KBM-7 (cell line): ENCODE data around the gene BLM.
"Not testable (repeated sequence)": the region's sequence is repeated elsewhere in the genome, so short reads cannot be mapped to it uniquely, and the experiment has no call there.

Experiments used
- DNase-seq: peaks from one replicate; pipeline ENCODE4 v3.0.0-alpha.2; 2015
- in situ Hi-C: fragments of 300-500 bp; cut with MboI; formaldehyde crosslinking; loops from 2 replicates; pipeline ENCODE4 v1.14.3; 2020; ENCODE audit warnings: low sequenced_read_pairs, low pct_unique_long_range_greater_than_20kb, mixed read lengths

The BLM gene

DNA sequence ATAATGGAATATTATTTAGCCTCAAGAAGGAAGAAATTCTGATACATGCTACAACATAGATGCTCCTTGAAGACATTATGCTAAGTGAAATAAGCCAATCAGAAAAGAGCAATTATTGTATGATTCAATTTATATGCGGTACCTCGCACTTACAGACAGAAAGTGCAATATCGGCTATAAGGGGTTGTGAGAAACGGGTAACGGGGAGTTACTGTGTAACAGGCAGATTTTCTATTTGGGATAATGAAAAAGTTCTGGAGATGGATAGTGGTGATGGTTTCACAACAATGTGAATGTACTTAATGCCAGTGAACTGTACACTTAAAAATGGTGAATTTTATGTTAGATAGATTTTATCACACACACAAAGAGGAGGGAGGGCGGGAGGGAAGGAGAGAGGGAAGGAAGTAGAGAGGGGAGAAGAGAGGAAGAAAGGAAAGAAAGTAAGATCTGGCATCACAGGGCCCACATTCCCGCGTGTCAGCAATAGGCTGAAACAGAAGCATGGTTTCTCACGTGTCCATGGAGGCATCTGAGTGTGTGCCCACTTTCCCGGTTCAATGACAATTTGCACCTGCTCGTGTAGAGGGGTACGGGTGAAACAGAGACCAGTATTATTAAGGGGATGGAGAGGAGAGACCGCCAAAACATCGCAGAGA, 700 bp upstream of the BLM start:
- DNase-seq = no peak
- in situ Hi-C loops = no loop called here

DNA sequence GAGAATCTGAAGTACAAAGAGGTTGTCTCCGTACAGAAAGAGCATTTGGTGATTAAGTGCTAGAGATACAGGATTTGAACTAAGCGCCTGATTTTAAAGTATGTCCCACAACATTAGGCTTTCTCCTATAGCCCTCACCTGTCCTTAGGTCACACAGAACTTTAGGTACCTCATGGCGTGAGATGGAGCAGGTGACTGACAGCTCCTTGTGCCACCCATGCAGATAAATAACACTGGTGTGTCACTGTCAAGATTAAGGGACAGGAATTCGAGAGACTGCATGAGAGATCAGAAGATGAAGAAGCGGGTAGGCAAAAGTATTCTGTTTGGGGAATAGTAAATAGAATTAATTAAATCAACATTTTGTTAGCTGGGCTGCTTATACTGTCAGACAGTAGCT, 1.1 kb downstream of the BLM start:
- no peak for DNase-seq
- in situ Hi-C loops = no loop called here

DNA sequence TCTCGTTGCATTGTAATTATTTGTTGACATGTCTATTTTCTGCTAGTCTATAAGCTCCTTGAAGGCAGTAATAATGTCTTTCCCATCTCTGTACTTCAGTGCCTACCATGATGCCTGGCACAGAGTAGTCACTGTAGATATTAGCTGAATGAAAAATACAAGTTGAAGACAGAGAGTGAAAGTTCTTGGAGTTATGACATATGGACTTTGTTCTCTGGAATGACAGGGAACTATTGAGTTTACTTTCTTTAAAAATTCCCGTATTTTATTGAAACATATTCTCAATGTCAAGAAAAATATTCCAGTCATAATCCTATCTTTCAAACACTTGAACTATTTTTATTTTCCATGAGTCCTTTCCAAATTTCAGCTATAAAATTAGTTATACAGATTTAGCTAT, 3.0 kb downstream of the BLM start:
- no peak for DNase-seq
- in situ Hi-C loops = no loop called here

- peak; percentile 79 for DNase-seq
- in situ Hi-C loops = no loop called here
Observed at GRCh38 chr15:90729261-90729660, 12.1 kb downstream of the BLM start.

GRCh38 chr15:90730290-90730689, 13.1 kb downstream of the BLM start:
- DNase-seq = no peak
- in situ Hi-C loops = no loop called here

DNA sequence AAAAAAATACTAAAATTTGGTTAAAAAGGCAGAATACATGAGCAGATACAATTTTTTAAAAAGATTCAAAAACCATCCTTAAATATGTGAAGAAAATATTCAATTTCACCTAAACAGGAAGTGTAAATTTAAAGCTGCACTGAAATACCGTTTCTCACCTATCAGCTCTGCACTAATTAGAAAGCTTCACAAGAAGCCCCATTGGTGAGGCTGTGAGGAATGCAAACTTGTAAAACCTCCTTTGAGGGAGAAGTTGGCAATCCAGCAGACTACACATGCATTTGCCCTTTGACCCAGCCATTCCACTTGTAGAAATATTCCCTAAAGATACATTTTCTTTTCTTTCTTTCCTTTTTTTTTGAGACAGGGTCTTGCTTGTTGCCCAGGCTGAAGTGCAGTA, 18.8 kb downstream of the BLM start:
- DNase-seq = no peak
- in situ Hi-C loops = no loop called here

DNA sequence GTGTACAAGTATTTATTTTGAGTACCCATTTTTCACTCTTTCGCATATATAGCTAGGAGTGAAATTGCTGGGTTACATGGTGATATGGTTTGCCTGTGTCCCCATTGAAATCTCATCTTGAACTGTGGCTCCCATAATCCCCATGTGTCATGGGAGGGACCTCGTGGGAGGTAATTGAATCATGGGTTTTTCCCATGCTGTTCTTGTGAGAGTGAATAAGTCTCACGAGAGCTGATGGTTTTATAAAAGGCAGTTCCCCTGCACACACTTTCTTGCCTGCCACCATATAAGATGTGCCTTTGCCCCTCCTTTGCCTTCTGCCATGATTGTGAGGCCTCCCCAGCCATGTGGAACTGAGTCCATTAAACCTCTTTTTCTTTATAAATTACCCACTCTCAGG, 23.4 kb downstream of the BLM start:
- in situ Hi-C loops, DNase-seq: not testable (repeated sequence)

- no peak for DNase-seq
- in situ Hi-C loops = no loop called here
Observed at GRCh38 chr15:90742087-90742486, 24.9 kb downstream of the BLM start.

- in situ Hi-C loops = no loop called here
- no peak for DNase-seq
Observed at GRCh38 chr15:90743407-90743806, 26.3 kb downstream of the BLM start.

DNA sequence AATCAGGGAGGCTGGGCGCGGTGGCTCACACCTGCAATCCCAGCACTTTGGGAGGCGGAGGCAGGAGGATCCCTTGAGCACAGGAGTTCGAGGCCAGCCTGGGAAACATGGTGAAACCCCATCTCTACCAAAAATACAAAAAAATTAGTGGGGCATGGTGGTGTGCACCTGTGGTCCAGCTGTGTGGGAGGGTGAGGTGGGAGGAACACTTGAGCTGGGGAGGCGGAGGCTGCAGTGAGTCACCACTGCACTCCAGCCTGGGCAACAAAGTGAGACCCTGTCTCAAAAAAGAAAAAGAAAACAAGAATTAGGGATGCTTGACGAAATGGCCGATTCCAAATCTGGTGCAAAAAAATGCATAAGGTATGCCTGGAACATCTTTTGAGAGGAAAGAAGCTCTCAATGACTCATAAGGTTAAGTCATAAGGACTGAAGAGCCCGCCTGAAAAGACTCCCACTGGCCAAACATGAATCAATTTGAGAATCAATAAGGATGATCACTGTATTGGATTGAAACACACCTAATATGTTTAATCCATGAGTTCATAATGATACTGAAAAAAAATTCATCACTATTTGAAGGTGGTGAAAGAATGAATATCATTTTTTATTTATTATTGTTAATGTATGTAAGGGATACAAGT, 27.7 kb downstream of the BLM start:
- in situ Hi-C loops = no loop called here

DNA sequence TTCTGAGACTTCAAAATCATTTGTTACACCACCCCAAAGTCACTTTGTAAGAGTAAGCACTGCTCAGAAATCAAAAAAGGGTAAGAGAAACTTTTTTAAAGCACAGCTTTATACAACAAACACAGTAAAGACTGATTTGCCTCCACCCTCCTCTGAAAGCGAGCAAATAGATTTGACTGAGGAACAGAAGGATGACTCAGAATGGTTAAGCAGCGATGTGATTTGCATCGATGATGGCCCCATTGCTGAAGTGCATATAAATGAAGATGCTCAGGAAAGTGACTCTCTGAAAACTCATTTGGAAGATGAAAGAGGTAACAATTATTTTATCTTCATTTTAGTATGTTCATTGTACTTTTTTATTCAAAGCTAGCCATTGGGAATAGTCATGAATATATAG, 32.6 kb downstream of the BLM start:
- in situ Hi-C loops = no loop called here
- DNase-seq = no peak

More for the DNA sequence above, 27.7 kb downstream of the BLM start:
- DNase-seq = no peak

- in situ Hi-C loops = no loop called here
Observed at GRCh38 chr15:90750186-90750585, 33.0 kb downstream of the BLM start.

DNA sequence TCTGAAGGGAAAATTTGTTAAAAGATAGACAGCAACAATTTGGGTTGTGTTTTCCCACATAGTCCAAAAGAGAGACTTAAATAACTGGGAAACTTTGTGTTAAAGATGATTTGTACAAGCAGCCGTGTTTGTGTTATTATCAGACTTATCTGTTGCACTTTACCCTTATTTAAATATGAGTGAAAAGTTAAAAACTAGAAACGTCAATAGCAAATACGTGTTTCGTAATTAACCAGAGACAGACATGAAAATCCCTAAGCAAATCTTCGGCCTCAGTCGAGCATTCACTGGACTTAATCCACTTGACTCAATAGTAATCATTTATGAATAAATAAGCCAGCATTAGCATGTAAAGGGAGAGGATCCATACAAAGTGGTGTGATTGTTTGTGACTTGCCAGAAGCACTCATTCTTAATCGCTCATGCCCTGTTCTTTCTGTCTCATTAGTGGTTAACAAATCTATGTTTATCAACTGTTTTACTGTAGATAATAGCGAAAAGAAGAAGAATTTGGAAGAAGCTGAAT, 34.2 kb downstream of the BLM start:
- in situ Hi-C loops = no loop called here
- DNase-seq = no peak

More at GRCh38 chr15:90750186-90750585, 33.0 kb downstream of the BLM start:
- DNase-seq = no peak

- no peak for DNase-seq
- in situ Hi-C loops = no loop called here
Observed at GRCh38 chr15:90756916-90757315, 39.8 kb downstream of the BLM start.

DNA sequence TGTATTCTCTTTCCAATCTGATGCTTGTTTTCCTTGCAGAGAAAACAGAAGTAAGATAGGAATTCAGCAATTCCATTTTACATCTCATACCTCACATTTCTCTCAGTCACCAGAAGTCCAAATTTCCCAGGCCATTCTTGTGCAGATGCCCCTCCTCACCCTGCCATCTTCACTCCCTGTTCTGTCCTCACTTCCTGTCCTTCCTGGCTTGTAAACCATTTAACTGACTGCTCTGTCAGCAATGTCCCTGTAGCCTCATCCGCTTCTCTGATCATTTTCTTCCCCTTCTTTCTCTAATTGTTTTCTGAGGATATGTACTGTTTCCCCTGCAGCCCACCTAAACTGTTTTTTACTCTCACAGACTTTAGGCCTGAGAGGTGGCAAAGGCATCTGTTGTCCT, 40.3 kb downstream of the BLM start:
- no peak for DNase-seq
- in situ Hi-C loops = no loop called here

GRCh38 chr15:90760661-90761232, 43.6 kb downstream of the BLM start:
- in situ Hi-C loops = no loop called here
- no peak for DNase-seq

DNA sequence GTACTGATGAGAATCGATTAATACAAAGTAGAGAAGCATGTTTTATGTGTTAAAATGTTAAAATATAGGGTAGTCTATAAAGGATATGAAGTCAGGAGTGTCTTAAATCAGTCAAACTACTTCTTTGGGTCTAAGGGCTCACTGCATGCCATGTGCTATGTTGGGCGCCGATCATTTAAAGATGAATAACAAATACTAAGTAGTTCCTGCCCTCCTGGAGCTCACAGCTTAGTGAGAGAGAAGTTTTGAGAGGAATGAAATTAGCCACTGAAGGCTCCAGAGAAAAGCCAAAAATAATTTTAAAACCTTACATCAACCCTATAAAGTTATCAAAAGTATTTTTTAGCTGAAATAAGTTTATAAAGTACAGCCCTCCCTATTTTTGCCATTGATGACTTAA, 44.5 kb downstream of the BLM start:
- DNase-seq = no peak
- in situ Hi-C loops = no loop called here

DNA sequence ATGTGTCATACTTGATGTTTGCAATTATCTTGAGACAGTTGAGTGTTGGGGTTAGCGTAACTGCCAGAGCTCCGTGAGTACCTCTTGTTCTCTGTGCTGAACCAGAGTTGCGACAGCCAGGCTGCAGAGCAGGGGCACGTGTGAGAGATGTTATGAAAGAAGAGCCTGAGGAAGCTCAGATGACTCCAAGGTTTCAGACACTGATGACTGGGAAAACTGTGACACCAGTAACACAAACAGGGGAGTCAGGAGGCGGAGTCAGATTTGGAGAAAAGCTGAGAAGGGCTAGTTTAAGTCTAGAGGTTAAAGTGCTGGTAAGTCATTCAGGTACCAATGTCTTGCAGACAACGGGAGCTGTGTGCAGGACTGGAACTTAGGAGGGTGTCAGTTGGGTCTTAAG, 45.0 kb downstream of the BLM start:
- DNase-seq = no peak
- in situ Hi-C loops = no loop called here

- in situ Hi-C loops = no loop called here
- no peak for DNase-seq
Observed at GRCh38 chr15:90763366-90764099, 46.4 kb downstream of the BLM start.

DNA sequence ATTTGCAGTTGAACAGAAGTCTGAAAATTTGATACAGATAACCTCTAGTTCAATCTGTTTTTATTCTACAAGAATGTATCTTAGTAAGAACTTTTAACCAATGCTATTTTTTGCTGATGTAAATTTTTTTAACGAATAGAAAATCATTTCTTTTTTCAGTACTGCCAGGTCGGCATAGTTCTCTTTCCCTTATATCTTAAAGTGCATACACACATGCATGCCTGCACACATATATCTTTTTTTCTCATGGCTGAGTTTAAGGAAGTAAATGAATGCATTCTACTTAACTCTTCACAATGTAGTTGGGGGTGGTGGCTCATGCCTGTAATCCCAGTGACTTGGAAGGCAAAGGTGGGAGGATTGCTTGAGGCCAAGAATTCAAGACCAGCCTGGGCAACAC, 48.4 kb downstream of the BLM start:
- no peak for DNase-seq
- in situ Hi-C loops = no loop called here
